GM18907 (cell line): ENCODE results near the gene LARGE2.

Source experiments
- ATAC-seq: cut with Tn5 transposase; IDR thresholded peaks from one replicate; pipeline ENCODE4 v1.9.1; 2021; ENCODE audit warnings: mild to moderate bottlenecking, moderate library complexity; ENCODE audit not compliant: unreplicated experiment

LARGE2 gene

GRCh38 chr11:45928535-45929215, 6.2 kb downstream of the LARGE2 start:
- ATAC-seq, result no peak

- ATAC-seq, result no peak
These were observed 7.1 kb downstream of the LARGE2 start for GRCh38 chr11:45929486-45930030.

GRCh38 chr11:45930031-45930794, 7.8 kb downstream of the LARGE2 start:
- peak; percentile 90 for ATAC-seq

- no peak for ATAC-seq
These were observed 8.6 kb downstream of the LARGE2 start for GRCh38 chr11:45930951-45931570.

GRCh38 chr11:45931739-45932138, 9.3 kb downstream of the LARGE2 start:
- ATAC-seq, result no peak

- ATAC-seq, result no peak
These were observed 9.8 kb downstream of the LARGE2 start for GRCh38 chr11:45932217-45932616.

GRCh38 chr11:45933131-45933831, 10.8 kb downstream of the LARGE2 start:
- ATAC-seq, result no peak

- ATAC-seq, result no peak
These were observed 11.6 kb downstream of the LARGE2 start for GRCh38 chr11:45933846-45934579.

GRCh38 chr11:45934580-45935318, 12.3 kb downstream of the LARGE2 start:
- ATAC-seq, result no peak

GRCh38 chr11:45935349-45936064, 13.1 kb downstream of the LARGE2 start:
- no peak for ATAC-seq

GRCh38 chr11:45936511-45937054, 14.1 kb downstream of the LARGE2 start:
- no peak for ATAC-seq

GRCh38 chr11:45937916-45938315, 15.5 kb downstream of the LARGE2 start:
- no peak for ATAC-seq

GRCh38 chr11:45939836-45940235, 17.4 kb downstream of the LARGE2 start:
- no peak for ATAC-seq

GRCh38 chr11:45941285-45941684, 18.8 kb downstream of the LARGE2 start:
- no peak for ATAC-seq

- ATAC-seq, result no peak
These were observed 19.9 kb downstream of the LARGE2 start for GRCh38 chr11:45942381-45942780.

GRCh38 chr11:45945397-45945999, 23.0 kb downstream of the LARGE2 start:
- ATAC-seq, result no peak

- ATAC-seq, result no peak
These were observed 25.4 kb downstream of the LARGE2 start for GRCh38 chr11:45947885-45948284.

- ATAC-seq, result no peak
These were observed 25.9 kb downstream of the LARGE2 start for GRCh38 chr11:45948356-45948755.
